B cell (primary cell): ENCODE results near the gene XYLT2. TPM values are rescaled to one million over a fixed set of nuclear protein-coding genes. Genes with fewer than 3 reads are reported as not detected.

Experiments used
- ATAC-seq: fragments of 200-7000 bp; cut with Tn5 transposase; one replicate; pipeline ENCODE4 v1.10.0; 2021; ENCODE audit warnings: low read depth, mild to moderate bottlenecking, moderate number of reproducible peaks, moderate library complexity
- CTCF ChIA-PET: fragments of 350-600 bp; sonication (Branson Sonifier 250); formaldehyde crosslinking; loops from one replicate; lab custom pipeline; 2021; ENCODE audit warnings: antibody characterized with exemption, inconsistent platforms; lab: Charles Lee
- POLR2A ChIA-PET: fragments of 350-600 bp; sonication (Branson Sonifier 250); formaldehyde crosslinking; loops from one replicate; lab custom pipeline; 2021; ENCODE audit warnings: antibody characterized with exemption; lab: Charles Lee
- DNase-seq: peaks from one replicate; pipeline ENCODE4 v3.0.0; 2013
- H2AFZ ChIP-seq: 2 replicates; pipeline ENCODE4 v1.6.1; 2012; ENCODE audit warnings: mild to moderate bottlenecking, low read depth, low read length; ENCODE audit not compliant: insufficient read depth, poor library complexity, severe bottlenecking
- H3K27ac ChIP-seq, 2 donors: 1 replicate in 1 of 2; 2 replicates in 1 of 2; pipeline ENCODE4 v1.5.1; 2012 to 2013; ENCODE audit warnings: low read length in 2 of 2, mild to moderate bottlenecking in 2 of 2, moderate library complexity in 1 of 2
- H3K27me3 ChIP-seq, 4 experiments: fragments of 200-600 bp in 1 of 4; sonication (generic) in 1 of 4; replicated peaks in 1 of 4; 1 replicate in 2 of 4; 2 replicates in 2 of 4; pipeline versions ENCODE4 v1.6.1 to v1.7.0; 2013 to 2016; ENCODE audit warnings: low read length in 3 of 4, mild to moderate bottlenecking in 2 of 4, mixed read lengths in 1 of 4, moderate library complexity in 1 of 4; ENCODE audit not compliant: insufficient read depth in 4 of 4, control insufficient read depth in 3 of 4; ENCODE audit errors: control extremely low read depth in 1 of 4
- H3K36me3 ChIP-seq, 2 experiments: replicated peaks in 1 of 2; 1 replicate in 1 of 2; 2 replicates in 1 of 2; pipeline versions ENCODE4 v1.6.1 to v1.7.1; 2013; ENCODE audit warnings: low read length in 1 of 2; ENCODE audit not compliant: insufficient read depth in 2 of 2, control insufficient read depth in 1 of 2; ENCODE audit errors: control extremely low read depth in 1 of 2, extremely low read depth in 1 of 2
- H3K4me1 ChIP-seq, 2 donors: fragments of 200-600 bp in 1 of 2; sonication (generic) in 1 of 2; 1 replicate in 1 of 2; 2 replicates in 1 of 2; pipeline versions ENCODE4 v1.5.1 to v1.6.1; 2013 to 2017; ENCODE audit warnings: low read length in 2 of 2; ENCODE audit not compliant: control insufficient read depth in 2 of 2, insufficient read depth in 2 of 2
- H3K4me2 ChIP-seq: replicated peaks from 2 replicates; pipeline ENCODE3; 2012; ENCODE audit warnings: mild to moderate bottlenecking, low read depth, low read length; ENCODE audit not compliant: poor library complexity, severe bottlenecking
- H3K4me3 ChIP-seq, 5 experiments: fragments of 200-600 bp in 1 of 5; sonication (generic) in 1 of 5; 1 replicate in 3 of 5; 2 replicates in 2 of 5; pipeline versions ENCODE4 v1.5.1 to v1.7.0; 2011 to 2016; ENCODE audit warnings: low read length in 4 of 5, mild to moderate bottlenecking in 4 of 5, low read depth in 2 of 5, control low read depth in 1 of 5, moderate library complexity in 1 of 5; ENCODE audit not compliant: insufficient read depth in 1 of 5; ENCODE audit errors: control extremely low read depth in 1 of 5, extremely low read depth in 1 of 5
- H3K79me2 ChIP-seq: fragments of 200-600 bp; sonication (generic); one replicate; pipeline ENCODE4 v1.6.0; 2016; ENCODE audit warnings: low read length; ENCODE audit not compliant: control insufficient read depth, insufficient read depth
- H3K9ac ChIP-seq: fragments of 200-600 bp; sonication (generic); 2 replicates; pipeline ENCODE4 v1.6.1; 2017; ENCODE audit warnings: mild to moderate bottlenecking, low read length, moderate library complexity
- H3K9me3 ChIP-seq, 3 donors: one replicate each; pipeline versions ENCODE4 v1.6.1 to v1.7.1; 2013; ENCODE audit warnings: low read length in 2 of 3; ENCODE audit not compliant: control insufficient read depth in 2 of 3, insufficient read depth in 1 of 3; ENCODE audit errors: control extremely low read depth in 1 of 3
- H4K20me1 ChIP-seq: 2 replicates; pipeline ENCODE4 v1.6.0; 2012; ENCODE audit warnings: mild to moderate bottlenecking, low read length; ENCODE audit not compliant: insufficient read depth, control insufficient read depth, poor library complexity, severe bottlenecking
- H3K27ac Mint-ChIP-seq: one replicate; pipeline ENCODE4 v1.8.0; 2021; ENCODE audit warnings: mixed read lengths
- H3K27me3 Mint-ChIP-seq: one replicate; pipeline ENCODE4 v1.8.0; 2021; ENCODE audit warnings: mixed read lengths
- H3K4me1 Mint-ChIP-seq: one replicate; pipeline ENCODE4 v1.8.0; 2021; ENCODE audit warnings: mixed read lengths
- H3K4me3 Mint-ChIP-seq: one replicate; pipeline ENCODE4 v1.8.0; 2021; ENCODE audit warnings: mixed read lengths
- H3K9me3 Mint-ChIP-seq: one replicate; pipeline ENCODE4 v1.8.0; 2022; ENCODE audit warnings: mixed read lengths; ENCODE audit not compliant: insufficient read depth
- EZH2 ChIP-seq: IDR thresholded peaks from 2 replicates; pipeline ENCODE4 v1.6.1; 2012; ENCODE audit warnings: borderline replicate concordance, low read depth, mild to moderate bottlenecking, moderate library complexity, low read length; ENCODE audit not compliant: insufficient read depth, poor library complexity, severe bottlenecking
- WGBS: methylation state at CpG from one replicate; pipeline ENCODE4 v1.1.5; 2013; ENCODE audit warnings: missing lambda C conversion rate; ENCODE audit not compliant: insufficient coverage; 5-methylcytosine and 5-hydroxymethylcytosine counted together
- intact Hi-C: fragments of 100-400 bp; cut with micrococcal nuclease; formaldehyde crosslinking; loops from one replicate; pipeline ENCODE4 v1.10.0; 2022
- polyA plus RNA-seq: library from polyadenylated mRNA; depleted of rRNA; stranded (reverse); fragments of >200 nt; gene quantifications from 2 replicates; pipeline ENCODE4 v1.2.3, GENCODE V29; 2012
- total RNA-seq, 2 donors: library from RNA; stranded (reverse); fragments of 120-200 nt in 1 of 2; gene quantifications; 1 replicate in 1 of 2; 2 replicates in 1 of 2; pipeline versions ENCODE4 v1.2.3 to v1.2.4, GENCODE V29; 2013 to 2022
- TF ChIP-seq, protein P1 (sequence below): fragments of 200-600 bp; IDR thresholded peaks from one replicate; pipeline ENCODE4 v1.8.0; 2022; ENCODE audit warnings: antibody characterized with exemption, mild to moderate bottlenecking

XYLT2 gene
- total and polyA plus RNA-seq, 2 donors (not counting 1 experiment from before 2014, with no cell fraction given): 21.5 to 29.9 TPM

- ATAC-seq (no peak), DNase-seq (no peak)
- Mint-ChIP-seq H3K27me3 (no peaks in the 10 kb centered on the region), H3K27ac (no peak overlapping the region), H3K9me3 (no peaks in the 10 kb centered on the region), H3K4me1 (no peaks in the 10 kb centered on the region), H3K4me3 (no peak overlapping the region)
- CTCF ChIA-PET: interaction anchor here (1.5 to 3.3 kb wide), 3 partner anchors 15 to 18 kb away, joined by 4 to 15 read pairs (median 7); partner anchors contain the start of gene LRRC59
- Histone ChIP-seq H3K4me3 (no peak overlapping the region), H3K4me2 (no peak overlapping the region), H3K9ac (no peak overlapping the region), H3K79me2 (no peaks in the 10 kb centered on the region), H3K4me1 (no peaks in the 10 kb centered on the region), H4K20me1 (no peaks in the 10 kb centered on the region), H2AFZ (no peak overlapping the region), H3K27me3 (no peaks in the 10 kb centered on the region), H3K27ac (no peak overlapping the region), H3K36me3 (peaks cover 16 to 48% of the 10 kb centered on the region in 2 experiments), H3K9me3 (no peaks in the 10 kb centered on the region)
- POLR2A ChIA-PET: interaction anchor here (1.6 kb wide), 1 partner anchor 17 kb away, joined by 4 read pairs; the partner anchor contains the start of gene LRRC59
- TF ChIP-seq, protein P1, sequence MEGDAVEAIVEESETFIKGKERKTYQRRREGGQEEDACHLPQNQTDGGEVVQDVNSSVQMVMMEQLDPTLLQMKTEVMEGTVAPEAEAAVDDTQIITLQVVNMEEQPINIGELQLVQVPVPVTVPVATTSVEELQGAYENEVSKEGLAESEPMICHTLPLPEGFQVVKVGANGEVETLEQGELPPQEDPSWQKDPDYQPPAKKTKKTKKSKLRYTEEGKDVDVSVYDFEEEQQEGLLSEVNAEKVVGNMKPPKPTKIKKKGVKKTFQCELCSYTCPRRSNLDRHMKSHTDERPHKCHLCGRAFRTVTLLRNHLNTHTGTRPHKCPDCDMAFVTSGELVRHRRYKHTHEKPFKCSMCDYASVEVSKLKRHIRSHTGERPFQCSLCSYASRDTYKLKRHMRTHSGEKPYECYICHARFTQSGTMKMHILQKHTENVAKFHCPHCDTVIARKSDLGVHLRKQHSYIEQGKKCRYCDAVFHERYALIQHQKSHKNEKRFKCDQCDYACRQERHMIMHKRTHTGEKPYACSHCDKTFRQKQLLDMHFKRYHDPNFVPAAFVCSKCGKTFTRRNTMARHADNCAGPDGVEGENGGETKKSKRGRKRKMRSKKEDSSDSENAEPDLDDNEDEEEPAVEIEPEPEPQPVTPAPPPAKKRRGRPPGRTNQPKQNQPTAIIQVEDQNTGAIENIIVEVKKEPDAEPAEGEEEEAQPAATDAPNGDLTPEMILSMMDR: no peak
- TF ChIP-seq EZH2: no peak
- intact Hi-C loops: no loop called here
- 97% methylated on average over 9 of the region's 13 CpGs for WGBS
These were observed 34.7 kb downstream of the XYLT2 start for GRCh38 chr17:50380369-50381259.
